Iris pigment epithelial cell (primary cell): ENCODE measurements around the gene PLPP2.

Experiments
- DNase-seq: peaks from one replicate; pipeline ENCODE4 v3.0.0-alpha.2; 2011; ENCODE audit warnings: low read depth

The PLPP2 gene

DNA sequence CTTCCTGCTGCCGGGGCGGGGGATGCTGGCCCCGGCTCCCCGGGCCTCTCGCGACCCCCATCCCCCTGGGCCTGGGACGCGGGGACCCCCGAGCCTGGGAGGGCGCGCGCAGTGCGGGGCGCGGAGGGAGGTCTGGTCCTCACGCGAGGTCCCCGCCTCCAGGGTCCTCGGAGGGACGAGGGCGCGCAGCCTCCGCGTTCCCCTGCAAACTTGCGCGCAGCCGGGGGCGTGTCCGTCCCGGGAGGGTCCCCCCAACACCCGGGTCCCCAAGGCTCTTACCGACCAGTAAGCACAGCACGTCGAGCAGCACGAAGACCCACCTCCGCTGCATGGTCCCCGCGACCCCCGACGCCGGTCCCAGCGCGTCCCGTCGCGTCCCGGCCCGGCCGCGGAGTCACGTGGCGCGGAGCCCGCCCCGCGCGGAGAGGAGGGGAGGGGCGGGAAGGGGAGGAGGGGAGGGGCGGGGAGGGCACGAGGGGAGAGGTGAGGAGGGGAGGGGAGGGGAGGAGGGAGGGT is at the start of gene PLPP2:
Gene PLPP2 (minus strand): TSS at position 398 of the 516 bp plus-strand sequence. CDS start 67 bp downstream, at position 331.
- no peak for DNase-seq

DNA sequence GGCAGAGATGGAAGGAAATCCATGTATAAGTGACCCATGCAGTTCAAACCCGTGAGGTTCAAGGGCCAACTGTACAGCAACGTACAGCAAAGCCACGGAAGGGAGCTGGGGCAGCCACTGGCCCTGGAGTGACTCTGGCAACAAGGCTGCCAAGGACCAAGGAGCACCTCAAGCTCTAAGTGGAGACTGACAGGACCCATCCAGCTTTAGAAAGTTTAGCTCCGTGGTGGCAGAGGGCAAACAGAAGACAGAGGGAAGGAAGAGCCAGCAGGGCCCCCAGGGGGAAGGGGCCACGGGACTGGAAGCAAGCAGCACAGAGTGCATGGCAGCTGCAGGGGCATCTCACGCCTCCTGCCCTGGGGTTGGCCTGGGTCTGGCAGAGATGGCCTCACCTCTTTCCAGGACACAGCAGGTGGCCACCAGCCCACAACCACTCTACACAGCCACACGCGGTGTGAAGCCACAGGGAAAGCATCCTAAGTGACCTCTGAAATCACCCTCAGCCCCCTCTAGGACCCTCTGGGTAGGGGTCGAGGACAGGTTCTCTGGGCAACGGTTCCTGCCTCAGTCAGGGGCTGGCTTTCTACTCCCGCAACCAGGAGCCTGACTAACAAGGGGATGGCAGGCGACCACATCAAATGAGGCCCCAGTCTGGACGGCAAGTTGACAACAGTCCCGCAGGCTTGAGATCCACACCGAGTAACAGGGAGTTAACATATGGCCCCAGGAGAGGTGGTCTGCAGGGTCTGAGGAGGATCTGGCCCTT is 49.6 kb upstream of the PLPP2 start:
- DNase-seq: no peak

DNA sequence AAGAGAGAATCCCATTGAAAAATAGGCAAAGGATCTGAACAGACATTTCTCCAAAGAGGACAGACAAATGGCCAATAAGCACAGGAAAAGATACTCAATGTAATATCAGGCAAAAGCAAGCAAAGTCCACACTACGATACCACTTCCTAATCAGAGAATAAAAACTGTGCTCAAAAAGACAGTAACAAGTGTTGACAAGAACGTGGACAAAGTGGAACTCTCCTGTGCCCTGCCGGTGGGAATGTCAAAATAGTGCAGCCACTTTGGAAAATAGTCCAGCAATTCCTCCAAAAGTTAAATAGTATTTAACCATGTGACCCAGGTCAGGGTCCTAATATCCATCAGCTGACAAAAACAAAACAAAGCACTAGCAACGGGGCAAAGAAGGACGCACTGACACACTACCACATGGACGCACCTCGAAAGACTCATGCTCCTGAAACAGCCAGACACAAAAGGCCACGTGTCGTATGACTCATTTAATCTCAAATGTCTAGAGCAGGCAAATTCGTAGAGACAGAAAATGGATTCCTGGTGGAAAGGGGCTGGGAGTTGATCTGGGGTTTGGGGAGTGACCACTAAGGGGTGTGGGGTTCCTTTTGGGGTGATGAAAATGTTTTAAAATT is 48.2 kb upstream of the PLPP2 start:
- DNase-seq: peak; percentile 69

GRCh38 chr19:338421-338820 is 47.2 kb upstream of the PLPP2 start:
- no peak for DNase-seq

- no peak for DNase-seq
Observed at GRCh38 chr19:336067-336614, 44.9 kb upstream of the PLPP2 start.

DNA sequence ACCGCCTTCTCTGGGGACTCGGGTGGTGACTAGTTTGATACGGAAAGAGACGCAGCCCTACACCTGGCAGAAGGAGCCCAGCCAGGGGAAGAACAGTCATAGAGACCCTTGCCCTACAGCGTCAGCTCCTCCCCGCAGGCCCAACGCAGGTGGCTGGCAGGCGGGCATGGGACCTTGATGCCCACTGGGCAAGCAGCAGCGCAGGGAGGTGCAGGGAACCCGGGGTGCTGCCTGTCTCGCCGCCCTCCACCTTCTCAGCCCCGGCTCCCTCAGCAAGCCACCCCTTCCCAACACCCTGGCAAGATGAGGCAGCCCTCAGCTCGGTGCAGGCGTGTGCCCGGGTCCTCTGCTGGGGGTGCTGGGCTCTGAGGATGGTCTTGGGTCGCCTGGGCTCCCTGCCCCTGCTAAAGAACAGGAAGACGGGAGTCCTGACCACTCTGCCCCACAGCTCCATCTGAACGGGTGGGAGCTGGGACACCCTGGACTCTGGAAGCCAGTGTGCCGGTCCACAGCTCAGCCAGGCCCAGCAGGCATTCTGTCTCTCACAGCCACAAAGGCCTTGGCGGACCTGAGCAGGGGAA is 44.4 kb upstream of the PLPP2 start:
- DNase-seq: no peak

DNA sequence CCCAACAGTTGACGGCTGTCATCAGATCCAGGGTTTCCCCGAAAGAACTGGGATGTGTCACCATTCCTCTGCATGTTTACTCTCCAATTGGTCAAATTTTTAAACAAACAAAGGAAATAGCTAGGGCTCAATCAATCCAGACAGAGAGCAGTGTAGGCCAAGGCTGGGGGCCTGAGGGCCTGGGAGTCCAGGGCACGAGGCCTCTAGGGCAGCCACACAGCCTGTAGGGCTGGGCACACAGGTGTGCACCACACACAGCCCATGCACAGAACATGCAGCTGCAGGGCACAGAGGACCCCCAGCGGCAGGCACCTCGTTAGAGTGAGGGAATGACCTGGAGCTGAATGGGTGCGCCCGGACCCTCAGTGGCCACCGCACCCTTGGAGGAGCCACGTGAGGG is 43.9 kb upstream of the PLPP2 start:
- DNase-seq: no peak

DNA sequence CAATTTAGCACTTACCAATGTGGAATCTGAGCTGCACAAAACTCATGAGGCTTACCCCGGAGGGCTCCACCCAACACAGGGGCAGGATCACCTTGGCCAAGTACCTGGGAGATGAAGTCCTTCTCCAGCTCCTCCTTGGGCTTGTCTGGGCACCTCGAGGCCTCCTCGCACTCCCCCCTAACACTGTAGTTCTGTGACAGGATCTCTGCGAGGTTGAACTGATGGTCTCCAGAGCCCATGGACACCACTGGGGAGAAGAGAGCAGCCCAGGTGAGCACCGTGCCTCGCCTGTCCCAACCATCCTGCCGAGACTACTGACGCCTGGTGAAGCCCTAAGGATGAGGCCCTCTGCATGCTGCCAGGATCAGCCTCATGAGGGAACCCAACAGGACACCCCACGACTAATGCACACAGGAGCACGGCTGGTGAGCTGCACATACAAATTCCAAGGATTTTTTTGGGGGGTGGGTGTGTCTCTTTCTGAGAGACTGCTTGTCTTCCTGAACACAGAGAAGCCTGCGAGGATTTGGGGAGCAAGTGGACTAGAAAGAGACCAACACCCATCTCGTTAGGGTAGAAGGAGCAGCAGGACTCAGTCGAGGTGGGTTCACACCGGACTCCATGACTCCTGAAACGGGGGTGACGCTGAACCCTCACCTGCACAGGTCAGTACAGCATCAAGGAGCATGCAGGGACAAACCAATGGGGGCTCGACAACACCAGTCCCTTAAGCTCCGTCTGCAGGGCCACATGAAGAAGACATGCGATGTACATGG is 43.3 kb upstream of the PLPP2 start:
- no peak for DNase-seq

DNA sequence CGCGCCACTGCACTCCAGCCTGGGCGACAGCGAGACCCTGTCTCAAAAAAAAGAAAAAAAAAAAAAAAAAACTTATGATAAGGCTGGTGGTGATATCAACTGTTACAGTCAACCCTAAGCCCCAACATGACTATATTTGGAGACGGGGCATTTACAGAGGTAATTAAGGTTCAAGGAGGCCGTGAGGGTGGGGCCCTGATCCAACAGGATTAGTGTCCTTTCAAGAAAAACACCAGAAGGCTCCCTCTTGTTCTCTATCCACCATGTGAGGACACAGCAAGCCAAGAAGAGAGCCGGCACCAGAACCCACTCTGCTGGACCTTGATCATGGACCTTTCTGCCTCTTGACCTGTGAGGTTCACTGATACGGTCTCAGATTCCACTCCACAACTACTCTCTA is 39.3 kb upstream of the PLPP2 start:
- DNase-seq: no peak

DNA sequence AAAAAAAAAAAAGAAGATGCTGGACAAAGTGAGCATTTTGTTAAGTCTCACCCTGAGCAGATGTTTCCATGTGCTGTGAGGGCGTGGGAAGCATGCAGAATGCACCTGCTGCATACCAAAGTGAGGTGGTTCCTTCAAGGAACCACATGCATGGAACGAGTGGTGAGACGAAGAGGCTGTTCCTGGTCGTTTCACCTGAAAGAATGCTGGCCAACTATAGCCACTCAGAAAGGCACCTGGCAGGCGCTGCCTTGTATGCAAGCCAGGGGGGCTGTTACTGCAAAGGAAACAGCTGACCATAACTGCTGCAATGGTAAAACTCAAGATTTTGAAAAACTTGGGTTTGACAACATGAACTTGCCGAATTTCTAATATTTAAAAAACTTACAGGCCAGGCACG is 38.7 kb upstream of the PLPP2 start:
- DNase-seq: no peak

DNA sequence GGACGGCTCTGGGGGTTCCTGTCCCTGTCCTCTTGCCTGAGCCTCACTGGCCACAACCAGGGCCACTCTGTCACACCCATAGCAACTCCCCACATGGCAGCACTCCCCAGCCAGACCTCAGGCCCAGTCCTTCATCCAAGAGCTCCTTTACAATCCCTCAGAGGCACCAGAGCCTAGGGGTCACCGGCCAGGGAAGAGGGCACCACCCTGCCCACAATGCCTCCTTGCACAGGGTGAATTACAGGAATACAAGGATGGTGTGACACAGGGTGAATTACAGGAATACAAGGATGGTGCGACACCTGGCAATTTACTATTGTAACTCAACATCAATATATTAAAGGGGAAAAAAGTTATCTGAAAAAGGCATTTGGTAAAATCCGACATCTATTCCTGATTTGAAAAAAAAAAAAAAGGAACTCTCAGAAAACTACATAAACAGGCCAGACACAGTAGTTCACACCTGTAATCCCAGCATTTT is 36.9 kb upstream of the PLPP2 start:
- no peak for DNase-seq

GRCh38 chr19:327291-328024 is 36.3 kb upstream of the PLPP2 start:
- no peak for DNase-seq

DNA sequence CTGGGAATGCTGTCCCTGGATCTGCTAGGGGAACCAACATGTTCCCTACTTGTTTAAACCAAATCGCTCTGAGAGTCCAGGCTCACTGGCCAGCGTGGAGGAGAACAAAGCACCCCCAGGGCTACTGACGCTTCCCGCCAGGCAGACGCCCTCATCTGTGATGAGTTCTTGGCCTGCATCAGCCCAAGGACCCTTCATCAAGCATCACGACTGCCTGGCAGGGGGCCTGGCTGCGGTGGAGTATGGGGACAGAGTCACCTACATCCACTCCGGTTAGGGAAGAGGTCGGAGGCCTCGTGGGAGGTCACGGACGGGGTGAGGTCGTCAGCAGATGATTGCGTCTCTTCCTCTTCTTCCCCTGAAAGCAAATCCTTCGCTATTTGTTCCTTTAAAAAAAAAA is 35.7 kb upstream of the PLPP2 start:
- no peak for DNase-seq

GRCh38 chr19:325937-326565 is 34.8 kb upstream of the PLPP2 start:
- DNase-seq: no peak

DNA sequence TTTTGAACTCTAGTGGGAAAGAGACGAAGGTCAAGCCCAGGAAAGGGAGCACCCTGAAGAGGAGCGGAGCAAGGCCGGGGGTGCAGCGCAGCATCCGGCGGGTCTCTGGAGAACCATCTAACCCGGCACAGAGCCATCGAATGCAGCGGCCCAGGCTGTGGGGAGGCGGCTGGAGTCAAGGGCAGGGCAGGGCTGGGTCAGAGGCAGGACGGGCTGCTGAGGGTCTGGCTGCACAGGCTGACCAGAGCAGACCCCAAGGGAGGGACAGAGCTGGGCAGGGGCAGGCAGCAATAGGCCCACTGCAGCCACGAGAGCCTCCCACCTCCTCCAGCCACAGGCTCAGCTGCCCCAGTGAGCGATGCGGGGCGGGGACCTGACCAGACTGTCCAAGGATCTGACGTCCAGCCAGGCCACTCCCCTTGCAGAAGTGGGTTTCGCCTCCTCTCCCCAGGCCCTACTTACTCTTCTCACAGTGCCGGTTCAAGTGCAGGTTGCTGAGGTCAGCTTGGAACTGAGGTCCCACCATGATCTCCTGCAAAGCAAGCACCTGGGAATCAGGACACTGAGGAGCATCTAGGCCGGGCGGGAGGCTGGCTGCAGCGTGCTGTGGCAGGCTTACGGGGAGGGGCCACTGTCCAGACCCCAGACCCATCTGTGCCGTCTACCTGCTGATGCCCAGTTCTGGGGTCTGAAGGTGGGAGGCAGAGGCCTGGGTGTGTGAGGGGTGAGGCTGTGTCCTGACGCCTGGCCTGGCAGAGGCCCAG is 34.2 kb upstream of the PLPP2 start:
- DNase-seq: no peak

- no peak for DNase-seq
Observed at GRCh38 chr19:324716-325115, 33.5 kb upstream of the PLPP2 start.

GRCh38 chr19:322616-323015 is 31.4 kb upstream of the PLPP2 start:
- no peak for DNase-seq

DNA sequence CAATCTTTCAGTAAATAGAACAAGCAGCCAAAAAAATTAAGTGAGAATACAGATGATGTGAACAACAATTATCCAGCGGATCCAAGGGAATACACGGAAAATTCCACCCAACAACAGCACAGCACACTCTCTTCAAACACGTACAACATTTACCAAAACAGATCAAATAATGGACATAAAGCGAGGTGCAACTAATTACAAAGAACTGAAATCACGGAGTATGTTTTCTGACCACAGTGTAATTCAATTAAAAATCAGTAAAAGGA is 27.2 kb upstream of the PLPP2 start:
- DNase-seq: no peak

- no peak for DNase-seq
Observed at GRCh38 chr19:317710-318508, 26.7 kb upstream of the PLPP2 start.

GRCh38 chr19:315811-316210 is 24.6 kb upstream of the PLPP2 start:
- no peak for DNase-seq
